Stimulated activated CD4-positive, alpha-beta T cell treated with anti-CD3 and anti-CD28 coated beads, Interleukin-12 subunit alpha, Interleukin-12 subunit beta, amount 100 ng/mL, for 24 hours (primary cell): ENCODE data around the gene CCDC86.

Experiments used
- DNase-seq, 2 experiments: peaks; one replicate each; pipeline ENCODE4 v3.0.0-alpha.2; 2020; ENCODE audit warnings: low read depth in 2 of 2

Gene CCDC86

GRCh38 chr11:60868682-60869450, 27.0 kb downstream of the CCDC86 start:
- no peak for DNase-seq

- DNase-seq: no peak
Measured at GRCh38 chr11:60869451-60869825, 27.5 kb downstream of the CCDC86 start.

- no peak for DNase-seq
Measured at GRCh38 chr11:60870276-60870675, 28.4 kb downstream of the CCDC86 start.

- DNase-seq: no peak
Measured at GRCh38 chr11:60870733-60871377, 28.9 kb downstream of the CCDC86 start.

- no peak for DNase-seq
Measured at GRCh38 chr11:60871378-60872061, 29.6 kb downstream of the CCDC86 start.

GRCh38 chr11:60872124-60872960, 30.4 kb downstream of the CCDC86 start:
- DNase-seq: no peak

GRCh38 chr11:60872961-60873524, 31.1 kb downstream of the CCDC86 start:
- no peak for DNase-seq

- no peak for DNase-seq
Measured at GRCh38 chr11:60873533-60873932, 31.6 kb downstream of the CCDC86 start.

GRCh38 chr11:60874421-60875365, 32.8 kb downstream of the CCDC86 start:
- DNase-seq: no peak

GRCh38 chr11:60875366-60876167, 33.7 kb downstream of the CCDC86 start:
- no peak for DNase-seq

GRCh38 chr11:60876168-60876485, 34.2 kb downstream of the CCDC86 start:
- no peak for DNase-seq

- DNase-seq: no peak
Measured at GRCh38 chr11:60878245-60879101, 36.6 kb downstream of the CCDC86 start.

GRCh38 chr11:60879104-60879503, 37.2 kb downstream of the CCDC86 start:
- DNase-seq: no peak

- DNase-seq: no peak
Measured at GRCh38 chr11:60879971-60880588, 38.2 kb downstream of the CCDC86 start.

GRCh38 chr11:60880643-60881282, 38.9 kb downstream of the CCDC86 start:
- DNase-seq: no peak

GRCh38 chr11:60887556-60887955, 45.6 kb downstream of the CCDC86 start:
- no peak for DNase-seq

- DNase-seq: no peak
Measured at GRCh38 chr11:60889869-60890311, 48.0 kb downstream of the CCDC86 start.

- DNase-seq: no peak
Measured at GRCh38 chr11:60890696-60891095, 48.8 kb downstream of the CCDC86 start.
